Spleen (tissue), 11 donors: Measurements from ENCODE around the gene MID1. TPM values are rescaled to one million over a fixed set of nuclear protein-coding genes. Genes with fewer than 3 reads are reported as not detected.

ENCODE experiments used
- DNase-seq: peaks from one replicate; pipeline ENCODE4 v3.0.0-alpha.2; 2020
- H3K27ac ChIP-seq, 8 donors: fragments of 200-600 bp; sonication (generic) in 7 of 8; 1 replicate in 4 of 8; 2 replicates in 4 of 8; pipeline versions ENCODE4 v1.5.0 to v1.8.0; 2016 to 2021; ENCODE audit warnings: inconsistent platforms in 4 of 8, mild to moderate bottlenecking in 4 of 8, moderate library complexity in 1 of 8
- H3K27me3 ChIP-seq, 7 donors: fragments of 200-600 bp; sonication (generic) in 6 of 7; replicated peaks in 1 of 7; 1 replicate in 4 of 7; 2 replicates in 3 of 7; pipeline versions ENCODE4 v1.5.0 to v1.8.0; 2016 to 2021; ENCODE audit warnings: inconsistent platforms in 3 of 7, mild to moderate bottlenecking in 1 of 7
- H3K36me3 ChIP-seq, 6 donors: fragments of 200-600 bp; sonication (generic) in 5 of 6; 1 replicate in 4 of 6; 2 replicates in 2 of 6; pipeline versions ENCODE4 v1.5.0 to v1.8.0; 2016 to 2021; ENCODE audit warnings: inconsistent platforms in 2 of 6
- H3K4me1 ChIP-seq, 6 donors: fragments of 200-600 bp; sonication (generic) in 5 of 6; 1 replicate in 3 of 6; 2 replicates in 3 of 6; pipeline versions ENCODE4 v1.5.0 to v1.8.0; 2016 to 2021; ENCODE audit warnings: inconsistent platforms in 3 of 6
- H3K4me3 ChIP-seq, 8 donors: fragments of 200-600 bp; sonication (generic) in 7 of 8; 1 replicate in 4 of 8; 2 replicates in 4 of 8; pipeline versions ENCODE4 v1.5.0 to v1.8.0; 2016 to 2021; ENCODE audit warnings: inconsistent platforms in 4 of 8, mild to moderate bottlenecking in 4 of 8, moderate library complexity in 2 of 8
- H3K9me3 ChIP-seq, 8 donors: fragments of 200-600 bp; sonication (generic) in 7 of 8; 1 replicate in 4 of 8; 2 replicates in 4 of 8; pipeline versions ENCODE4 v1.5.0 to v1.8.0; 2016 to 2021; ENCODE audit warnings: inconsistent platforms in 4 of 8
- POLR2A ChIP-seq, 3 donors: fragments of 450-650 bp; IDR thresholded peaks; one replicate each; pipeline ENCODE4 v1.5.1; 2017; ENCODE audit warnings: antibody characterized with exemption in 3 of 3, mild to moderate bottlenecking in 1 of 3
- POLR2AphosphoS5 ChIP-seq, 3 donors: sonication (generic); formaldehyde crosslinking; IDR thresholded peaks; one replicate each; pipeline ENCODE4 v1.5.1; 2017; ENCODE audit warnings: antibody characterized with exemption in 3 of 3
- WGBS, 5 donors: extraction: QIAGEN DNeasy Blood & Tissue Kit in 3 of 5; methylation state at CpG; one replicate each; pipeline versions ENCODE4 v1.1.5 to v1.1.7; 2013 to 2018; 5-methylcytosine and 5-hydroxymethylcytosine counted together
- intact Hi-C: fragments of 100-400 bp; cut with DNase I; formaldehyde crosslinking; loops from one replicate; pipeline ENCODE4 v1.15.0; 2023; ENCODE audit warnings: low total_unique reads
- polyA plus RNA-seq, 3 donors: library from polyadenylated mRNA; stranded (reverse); fragments of 200-250 nt; gene quantifications; one replicate each; pipeline ENCODE4 v1.2.1, GENCODE V29; 2013
- total RNA-seq, 7 donors: library from RNA; depleted of rRNA in 3 of 7; stranded (reverse); fragments of >200 nt in 3 of 7; fragmentation: NEBNext Ultra II Directional in 4 of 7; extraction: Animal tissue kit (Norgen Biotek cat#: 25700) in 4 of 7; gene quantifications; one replicate each; pipeline versions ENCODE4 v1.1.0 to v1.2.1, GENCODE V29; 2016 to 2021
- TF ChIP-seq, protein P1 (sequence below), 11 experiments: fragments of 200-600 bp in 7 of 11; fragments of 450-650 bp in 4 of 11; sonication (generic) in 4 of 11; IDR thresholded peaks in 8 of 11; conservative IDR thresholded peaks in 3 of 11; 1 replicate in 7 of 11; 2 replicates in 4 of 11; pipeline versions ENCODE4 v1.4.0 to v1.8.0; 2016 to 2021; ENCODE audit warnings: antibody characterized with exemption in 11 of 11, inconsistent platforms in 4 of 11, mild to moderate bottlenecking in 1 of 11
- donor health status: healthy with polysubstance abuse.
- donor health status: DM: no; HTN: no; CAD: no; lungs with moderate emphysema.
- donor health status: DM: no; HTN: no; CAD: no.
- donor health status: Bipolar disorder and iron deficiency.
- donor health status: healthy.
- donor health status: DM: no; HTN: no; CAD: no.
- donor health status: DM: yes; HTN: yes; CAD: no.

Gene MID1
- total and polyA plus RNA-seq, 10 donors, result 0.24 to 4.4 (median 2.7) TPM

DNA sequence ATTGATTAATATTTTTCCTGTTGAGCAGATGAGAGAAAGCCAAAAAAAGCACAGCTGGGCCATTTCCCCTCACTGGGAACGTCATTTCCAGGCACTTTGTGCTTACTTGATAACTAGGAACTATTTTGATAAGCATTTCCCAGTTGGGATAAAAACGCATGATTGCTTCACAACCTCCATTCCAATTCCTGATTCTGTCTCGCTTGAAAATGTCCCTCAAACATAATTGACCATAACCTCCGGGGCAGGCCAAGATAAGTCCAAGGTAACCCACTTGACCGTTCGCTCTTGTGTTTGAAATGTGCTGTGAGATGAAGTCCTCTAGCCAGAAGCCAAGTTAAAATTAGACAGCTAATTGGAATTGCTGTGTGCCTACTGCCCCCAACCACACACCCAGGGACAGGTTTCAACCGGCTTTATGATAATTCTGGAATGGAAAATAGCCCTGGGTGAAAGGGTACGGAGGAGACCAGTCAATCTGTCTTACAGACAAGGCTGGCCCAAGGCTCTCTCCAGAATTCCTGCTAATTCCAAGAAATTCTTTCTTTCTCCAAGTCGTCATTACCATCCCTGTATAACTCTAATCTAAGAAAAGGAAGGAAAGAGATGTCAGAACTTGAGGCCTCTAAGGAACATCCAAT lies 137.1 kb downstream of the MID1 start:
- intact Hi-C loops, result no loop called here
- Histone ChIP-seq H3K27ac (peak overlapping the region in 6 of 8 donors; percentile 1 to 38 (median 25)), H3K27me3 (no peaks in the 10 kb centered on the region), H3K9me3 (no peaks in the 10 kb centered on the region), H3K36me3 (no peaks in the 10 kb centered on the region), H3K4me1 (no peaks in the 10 kb centered on the region), H3K4me3 (no peak overlapping the region)
- TF ChIP-seq, protein P1, sequence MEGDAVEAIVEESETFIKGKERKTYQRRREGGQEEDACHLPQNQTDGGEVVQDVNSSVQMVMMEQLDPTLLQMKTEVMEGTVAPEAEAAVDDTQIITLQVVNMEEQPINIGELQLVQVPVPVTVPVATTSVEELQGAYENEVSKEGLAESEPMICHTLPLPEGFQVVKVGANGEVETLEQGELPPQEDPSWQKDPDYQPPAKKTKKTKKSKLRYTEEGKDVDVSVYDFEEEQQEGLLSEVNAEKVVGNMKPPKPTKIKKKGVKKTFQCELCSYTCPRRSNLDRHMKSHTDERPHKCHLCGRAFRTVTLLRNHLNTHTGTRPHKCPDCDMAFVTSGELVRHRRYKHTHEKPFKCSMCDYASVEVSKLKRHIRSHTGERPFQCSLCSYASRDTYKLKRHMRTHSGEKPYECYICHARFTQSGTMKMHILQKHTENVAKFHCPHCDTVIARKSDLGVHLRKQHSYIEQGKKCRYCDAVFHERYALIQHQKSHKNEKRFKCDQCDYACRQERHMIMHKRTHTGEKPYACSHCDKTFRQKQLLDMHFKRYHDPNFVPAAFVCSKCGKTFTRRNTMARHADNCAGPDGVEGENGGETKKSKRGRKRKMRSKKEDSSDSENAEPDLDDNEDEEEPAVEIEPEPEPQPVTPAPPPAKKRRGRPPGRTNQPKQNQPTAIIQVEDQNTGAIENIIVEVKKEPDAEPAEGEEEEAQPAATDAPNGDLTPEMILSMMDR (IDR thresholded peaks at IDR 0.05 in 8 of 11, conservative IDR thresholded peaks at IDR 0.05 in 3 of 11), result no peak
- no peak for TF ChIP-seq POLR2A (IDR thresholded peaks at IDR 0.05)
- TF ChIP-seq POLR2AphosphoS5 (IDR thresholded peaks at IDR 0.05), result peak in 1 of 3 donors; percentile 42
- 42 to 74% (median 71%) methylated on average over 9 of the region's 9 CpGs for WGBS, 5 donors
- DNase-seq, result no peak

DNA sequence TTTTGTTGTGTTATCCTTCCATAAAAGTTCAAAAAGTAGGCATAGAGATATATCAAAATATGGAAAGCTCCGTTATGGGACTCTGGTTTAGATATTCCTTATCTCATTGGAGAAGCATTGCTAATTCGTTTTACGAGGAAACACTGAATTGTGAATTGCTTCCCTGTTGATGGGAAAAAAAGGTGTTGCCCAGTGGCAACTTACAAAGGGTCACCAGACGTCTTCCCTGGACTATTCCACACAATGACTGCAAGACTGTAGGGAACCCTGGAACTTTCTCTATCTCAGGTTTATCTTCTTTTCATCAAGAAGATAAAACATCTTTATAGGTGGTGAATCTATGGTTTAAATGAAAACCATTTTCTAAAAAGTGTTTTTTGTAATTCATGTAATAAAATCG lies 137.7 kb downstream of the MID1 start:
- H3K9me3 ChIP-seq, result no peaks in the 10 kb centered on the region
- peak overlapping the region in 1 of 8 donors; percentile 14 for H3K4me3 ChIP-seq
- intact Hi-C loops, result no loop called here
- no peak for TF ChIP-seq POLR2AphosphoS5 (IDR thresholded peaks at IDR 0.05)
- TF ChIP-seq, protein P1 (IDR thresholded peaks at IDR 0.05 in 8 of 11, conservative IDR thresholded peaks at IDR 0.05 in 3 of 11), result no peak
- TF ChIP-seq POLR2A (IDR thresholded peaks at IDR 0.05), result no peak
- H3K27ac ChIP-seq, result peak overlapping the region in 6 of 8 donors; percentile 1 to 38 (median 28)
- H3K27me3 ChIP-seq, result no peaks in the 10 kb centered on the region
- no peak for DNase-seq
- no peaks in the 10 kb centered on the region for H3K36me3 ChIP-seq
- 58 to 76% (median 70%) methylated on average over 5 of the region's 5 CpGs for WGBS, 5 donors
- H3K4me1 ChIP-seq, result no peaks in the 10 kb centered on the region

DNA sequence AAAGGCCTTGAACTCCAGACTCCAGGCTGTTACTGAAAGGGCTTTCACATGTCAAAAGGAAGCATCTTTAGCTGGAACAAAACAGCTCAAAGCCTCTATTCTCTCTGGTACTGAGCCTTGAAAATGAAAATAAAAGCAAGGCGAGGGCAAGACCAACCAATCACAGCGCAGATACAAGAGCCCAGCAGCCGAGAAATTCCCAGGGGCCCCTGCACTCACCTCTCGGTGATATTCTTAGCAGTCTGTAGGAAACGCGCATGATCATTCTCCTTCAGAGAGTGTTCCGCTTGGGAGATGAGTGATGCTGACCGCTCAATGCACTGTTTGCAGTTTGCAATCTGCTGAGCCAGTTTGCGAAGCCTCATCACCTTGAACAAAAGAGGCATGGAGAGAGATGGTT lies 138.1 kb downstream of the MID1 start:
- Histone ChIP-seq H3K9me3 (no peaks in the 10 kb centered on the region), H3K4me1 (no peaks in the 10 kb centered on the region), H3K27ac (peak overlapping the region in 4 of 8 donors; percentile 1 to 38 (median 28)), H3K4me3 (peak overlapping the region in 1 of 8 donors; percentile 14), H3K36me3 (no peaks in the 10 kb centered on the region), H3K27me3 (no peaks in the 10 kb centered on the region)
- intact Hi-C loops, result no loop called here
- no peak for TF ChIP-seq POLR2A (IDR thresholded peaks at IDR 0.05)
- TF ChIP-seq, protein P1 (IDR thresholded peaks at IDR 0.05 in 8 of 11, conservative IDR thresholded peaks at IDR 0.05 in 3 of 11), result no peak
- no peak for TF ChIP-seq POLR2AphosphoS5 (IDR thresholded peaks at IDR 0.05)
- DNase-seq, result no peak
- 40 to 65% (median 55%) methylated on average over 9 of the region's 9 CpGs for WGBS, 5 donors

DNA sequence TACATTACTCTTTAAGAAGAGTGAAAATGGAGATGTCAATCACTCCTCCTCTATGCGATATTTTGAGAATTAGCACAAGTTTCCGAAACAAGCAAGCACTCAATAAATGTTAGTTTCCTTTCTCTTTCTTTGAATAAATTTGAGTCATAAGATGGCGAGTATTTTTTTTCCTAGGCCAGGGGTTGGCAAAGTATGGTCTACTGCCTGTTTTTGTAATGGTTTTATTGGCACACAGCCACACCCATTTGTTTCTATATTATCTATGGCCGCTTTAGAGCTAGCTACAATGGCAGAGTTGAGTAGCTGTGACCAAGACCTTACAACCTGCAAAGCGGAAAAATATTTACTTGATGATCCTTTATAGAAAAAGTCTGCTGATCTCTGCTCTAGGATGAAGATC lies 139.5 kb downstream of the MID1 start:
- Histone ChIP-seq H3K4me1 (no peaks in the 10 kb centered on the region), H3K36me3 (no peaks in the 10 kb centered on the region), H3K9me3 (no peaks in the 10 kb centered on the region), H3K27me3 (no peaks in the 10 kb centered on the region), H3K4me3 (no peak overlapping the region), H3K27ac (no peak overlapping the region)
- DNase-seq, result no peak
- TF ChIP-seq POLR2AphosphoS5 (IDR thresholded peaks at IDR 0.05) (no peak), POLR2A (IDR thresholded peaks at IDR 0.05) (no peak)
- TF ChIP-seq, protein P1 (IDR thresholded peaks at IDR 0.05 in 8 of 11, conservative IDR thresholded peaks at IDR 0.05 in 3 of 11), result no peak
- intact Hi-C loops, result no loop called here
- WGBS, 5 donors, result 85 to 92% (median 88%) methylated on average over 5 of the region's 5 CpGs
